HEK293T (cell line): ENCODE results near the gene MTNR1B.

ENCODE experiments used
- FOXM1 ChIP-seq: fragments of 450-650 bp; IDR thresholded peaks from 2 replicates; pipeline ENCODE4 v1.6.1; 2017; ENCODE audit warnings: mild to moderate bottlenecking, borderline replicate concordance
- LEF1 ChIP-seq: fragments of 450-650 bp; IDR thresholded peaks from 2 replicates; pipeline ENCODE4 v1.6.1; 2017; ENCODE audit warnings: mild to moderate bottlenecking, borderline replicate concordance
- NFRKB ChIP-seq: fragments of 450-650 bp; IDR thresholded peaks from 2 replicates; pipeline ENCODE4 v1.6.1; 2016; ENCODE audit warnings: mild to moderate bottlenecking, moderate library complexity
- SP1 ChIP-seq: fragments of 450-650 bp; IDR thresholded peaks from 2 replicates; pipeline ENCODE4 v1.6.1; 2017

DNA sequence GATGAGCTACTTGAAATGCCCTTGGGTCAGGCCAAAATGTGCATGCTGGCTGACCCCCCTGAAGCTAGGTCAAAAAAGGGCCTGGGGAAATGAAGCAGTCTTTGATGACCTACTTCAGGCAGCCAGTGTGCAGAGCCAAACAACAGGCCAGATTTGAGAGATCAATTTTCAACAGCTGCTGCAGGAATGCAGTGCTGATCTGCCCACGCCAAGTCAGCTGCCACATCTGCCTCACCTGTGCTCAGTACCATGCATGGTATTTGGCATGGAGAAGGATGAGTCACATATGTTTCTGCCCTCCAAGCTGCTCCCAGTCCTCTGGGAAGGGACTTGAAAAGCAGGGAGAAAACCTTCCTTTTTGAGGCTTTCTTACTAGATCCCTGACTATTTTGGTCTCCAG, 35.8 kb downstream of the MTNR1B start:
- TF ChIP-seq NFRKB (no peak), SP1 (no peak), FOXM1 (no peak), LEF1 (no peak)
